Erythroblast (primary cell): ENCODE data around the gene ATXN7L1.

Experiments used
- GATA1 ChIP-seq: IDR thresholded peaks from 2 replicates; pipeline ENCODE4 v1.6.1; 2011; ENCODE audit warnings: low read depth, mild to moderate bottlenecking, control low read depth, low read length, moderate library complexity
- POLR2A ChIP-seq: IDR thresholded peaks from 2 replicates; pipeline ENCODE4 v1.6.1; 2011; ENCODE audit warnings: mild to moderate bottlenecking, low read length

GRCh38 chr7:105610165-105610930 lies 266.1 kb downstream of the ATXN7L1 start:
- TF ChIP-seq POLR2A (no peak), GATA1 (no peak)
